Tibial artery (tissue), 4 donors: ENCODE measurements around the gene TEX26.

Experiments
- DNase-seq, 2 donors: peaks; one replicate each; pipeline ENCODE4 v3.0.0-alpha.2; 2019
- H3K27ac ChIP-seq, 2 donors: fragments of 200-600 bp; sonication (generic) in 1 of 2; 1 replicate in 1 of 2; 2 replicates in 1 of 2; pipeline ENCODE4 v1.5.1; 2018 to 2019; ENCODE audit warnings: mild to moderate bottlenecking in 1 of 2
- H3K27me3 ChIP-seq, 2 donors: fragments of 200-600 bp; sonication (generic) in 1 of 2; one replicate each; pipeline versions ENCODE4 v1.5.1 to v1.6.0; 2016 to 2019
- H3K36me3 ChIP-seq, 3 donors: fragments of 200-600 bp; sonication (generic) in 2 of 3; one replicate each; pipeline ENCODE4 v1.5.1; 2016 to 2019; ENCODE audit warnings: mild to moderate bottlenecking in 2 of 3
- H3K4me1 ChIP-seq, 4 donors: fragments of 200-600 bp; sonication (generic) in 2 of 4; 1 replicate in 3 of 4; 2 replicates in 1 of 4; pipeline ENCODE4 v1.5.1; 2016 to 2019
- H3K4me3 ChIP-seq, 2 donors: fragments of 200-600 bp; sonication (generic) in 1 of 2; 1 replicate in 1 of 2; 2 replicates in 1 of 2; pipeline ENCODE4 v1.5.1; 2018 to 2019; ENCODE audit warnings: mild to moderate bottlenecking in 2 of 2
- H3K9me3 ChIP-seq, 3 donors: fragments of 200-600 bp; sonication (generic) in 1 of 3; one replicate each; pipeline ENCODE4 v1.5.1; 2016 to 2019
- CTCF ChIP-seq, 2 experiments: fragments of 200-600 bp in 1 of 2; fragments of 450-650 bp in 1 of 2; IDR thresholded peaks; one replicate each; pipeline ENCODE4 v1.5.1; 2017 to 2019; ENCODE audit warnings: antibody characterized with exemption in 2 of 2, mild to moderate bottlenecking in 1 of 2, moderate library complexity in 1 of 2
- intact Hi-C: fragments of 100-400 bp; cut with DNase I; formaldehyde crosslinking; loops from one replicate; pipeline ENCODE4 v1.15.0; 2023; ENCODE audit warnings: low total_unique reads

TEX26 gene

DNA sequence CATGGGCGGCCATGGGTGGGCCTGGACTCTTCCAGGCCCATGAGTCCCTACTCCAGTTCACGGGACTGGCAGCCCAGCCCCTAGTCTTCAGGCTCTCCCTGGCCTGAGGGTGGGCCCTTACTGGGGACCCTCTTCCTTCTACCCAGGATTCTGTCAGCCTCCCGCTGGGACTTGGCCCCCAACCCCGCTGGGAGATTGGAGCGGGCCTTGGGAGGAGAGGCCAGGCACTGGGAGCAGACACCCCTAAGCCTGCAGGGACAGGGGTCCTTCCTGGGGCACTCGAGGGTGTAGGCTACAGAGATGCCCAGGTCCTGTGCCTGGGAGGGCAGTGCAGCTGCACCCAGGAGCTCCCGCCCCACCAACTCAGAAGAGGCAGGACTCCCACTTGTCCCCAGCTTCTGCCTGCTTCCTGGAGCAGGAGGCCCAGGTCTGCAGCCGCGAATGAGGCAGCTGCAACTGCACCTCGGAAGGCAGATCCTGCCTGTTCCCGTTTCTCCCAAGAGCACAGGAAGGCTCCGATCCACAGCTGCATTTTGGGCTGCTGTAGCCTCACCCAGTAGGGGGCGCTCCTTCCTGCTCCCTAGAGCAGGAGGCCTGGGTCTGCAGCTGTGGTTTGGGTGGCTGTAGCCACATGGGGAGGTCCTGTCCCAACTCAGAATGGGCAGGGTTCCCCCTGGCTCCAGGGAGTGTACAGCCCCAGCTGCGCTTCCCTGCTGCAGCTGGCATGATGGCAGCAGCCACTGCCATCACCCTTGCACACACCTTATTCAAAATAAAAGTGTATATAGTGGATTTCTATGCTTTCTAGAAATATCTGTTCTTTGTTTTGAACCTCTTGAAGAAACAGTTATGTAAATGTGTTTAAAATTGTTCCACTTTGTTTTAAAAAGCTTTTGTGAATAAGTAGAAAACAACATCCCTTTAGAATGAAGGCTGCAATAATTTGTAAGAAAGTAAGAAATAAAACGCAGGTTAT lies 46.8 kb downstream of the TEX26 start:
- no peaks in the 10 kb centered on the region for H3K27me3 ChIP-seq
- intact Hi-C loops = no loop called here
- DNase-seq = no peak

GRCh38 chr13:30982506-30982905 lies 50.0 kb downstream of the TEX26 start:
- no peak overlapping the region for H3K4me3 ChIP-seq
- intact Hi-C loops = no loop called here
- H3K9me3 ChIP-seq = no peaks in the 10 kb centered on the region
- H3K27me3 ChIP-seq = no peaks in the 10 kb centered on the region
- TF ChIP-seq CTCF (IDR thresholded peaks at IDR 0.05) = no peak
- no peak overlapping the region for H3K27ac ChIP-seq
- no peaks in the 10 kb centered on the region for H3K36me3 ChIP-seq
- peaks cover 0 to 20% (median 5%) of the 10 kb centered on the region in 4 donors for H3K4me1 ChIP-seq
- DNase-seq = no peak

More for the DNA sequence above, 46.8 kb downstream of the TEX26 start:
- Histone ChIP-seq H3K27ac (no peak overlapping the region), H3K4me3 (no peak overlapping the region), H3K4me1 (peaks cover 0 to 23% (median 6%) of the 10 kb centered on the region in 4 donors), H3K36me3 (no peaks in the 10 kb centered on the region), H3K9me3 (no peaks in the 10 kb centered on the region)
- peak in 1 of 2 experiments; percentile 28 for TF ChIP-seq CTCF (IDR thresholded peaks at IDR 0.05)

- no peak for TF ChIP-seq CTCF (IDR thresholded peaks at IDR 0.05)
These were observed 50.5 kb downstream of the TEX26 start for GRCh38 chr13:30982906-30983305.

GRCh38 chr13:30983431-30983830 lies 51.0 kb downstream of the TEX26 start:
- H3K36me3 ChIP-seq = no peaks in the 10 kb centered on the region
- H3K4me1 ChIP-seq = peaks cover 0 to 11% (median 2%) of the 10 kb centered on the region in 4 donors
- TF ChIP-seq CTCF (IDR thresholded peaks at IDR 0.05) = no peak
- H3K27me3 ChIP-seq = no peaks in the 10 kb centered on the region
- H3K9me3 ChIP-seq = no peaks in the 10 kb centered on the region
- no peak overlapping the region for H3K27ac ChIP-seq
- DNase-seq = no peak
- intact Hi-C loops = no loop called here
- H3K4me3 ChIP-seq = no peak overlapping the region

More at GRCh38 chr13:30982906-30983305, 50.5 kb downstream of the TEX26 start:
- Histone ChIP-seq H3K4me1 (peaks cover 0 to 16% (median 3%) of the 10 kb centered on the region in 4 donors), H3K9me3 (no peaks in the 10 kb centered on the region), H3K27me3 (no peaks in the 10 kb centered on the region), H3K4me3 (no peak overlapping the region), H3K27ac (no peak overlapping the region), H3K36me3 (no peaks in the 10 kb centered on the region)
- intact Hi-C loops = no loop called here
- no peak for DNase-seq

DNA sequence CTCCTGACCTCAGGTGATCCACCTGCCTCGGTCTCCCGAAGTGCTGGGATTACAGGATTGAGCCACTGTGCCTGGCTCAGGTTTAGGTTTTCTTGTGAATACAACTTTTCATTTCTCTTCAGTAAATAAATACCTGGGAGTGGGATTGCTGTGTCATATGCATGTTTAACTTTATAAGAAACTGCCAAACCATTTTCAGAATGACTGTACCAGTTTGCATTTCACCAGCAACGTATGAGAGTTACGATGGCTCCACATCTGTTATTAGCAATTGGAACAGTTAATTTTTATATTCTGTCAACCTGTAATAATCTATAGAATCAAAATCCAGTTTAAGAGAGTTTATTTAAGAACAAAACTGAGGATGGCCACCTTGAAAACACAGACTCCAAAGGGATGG lies 52.2 kb downstream of the TEX26 start:
- intact Hi-C loops = no loop called here
- no peak for TF ChIP-seq CTCF (IDR thresholded peaks at IDR 0.05)
- peaks cover 0 to under 1% (median 0%) of the 10 kb centered on the region in 4 donors for H3K4me1 ChIP-seq
- no peak overlapping the region for H3K27ac ChIP-seq
- no peaks in the 10 kb centered on the region for H3K27me3 ChIP-seq
- no peaks in the 10 kb centered on the region for H3K9me3 ChIP-seq
- no peak overlapping the region for H3K4me3 ChIP-seq
- H3K36me3 ChIP-seq = no peaks in the 10 kb centered on the region
- DNase-seq = no peak
